MG63 (cell line): ENCODE data around the gene RNASET2. TPM values are rescaled to one million over a fixed set of nuclear protein-coding genes. Genes with fewer than 3 reads are reported as not detected.

Experiments
- DNase-seq: peaks from one replicate; pipeline ENCODE4 v3.0.0-alpha.2; 2020
- H3K27me3 ChIP-seq: fragments of 250-450 bp; sonication (Bioruptor Pico); 2 replicates; pipeline ENCODE4 v1.5.1; 2020; ENCODE audit warnings: mild to moderate bottlenecking, moderate library complexity
- H3K36me3 ChIP-seq: fragments of 250-450 bp; sonication (Bioruptor Pico); 2 replicates; pipeline ENCODE4 v1.5.1; 2020; ENCODE audit warnings: mild to moderate bottlenecking, moderate library complexity
- H3K4me3 ChIP-seq: fragments of 250-450 bp; sonication (Bioruptor Pico); 2 replicates; pipeline ENCODE4 v1.5.1; 2020; ENCODE audit warnings: mild to moderate bottlenecking, moderate library complexity
- H3K9me3 ChIP-seq: fragments of 250-450 bp; sonication (Bioruptor Pico); 2 replicates; pipeline ENCODE4 v1.5.1; 2020; ENCODE audit warnings: mild to moderate bottlenecking, moderate library complexity
- total RNA-seq: library from RNA; depleted of rRNA; stranded (reverse); fragments of >200 nt; shearing (Covaris generic); gene quantifications from 2 replicates; pipeline ENCODE4 v1.2.3, GENCODE V29; 2014; ENCODE audit warnings: low replicate concordance

RNASET2 gene
- total RNA-seq, 1 experiment from 2014 or later: 32.1 TPM

DNA sequence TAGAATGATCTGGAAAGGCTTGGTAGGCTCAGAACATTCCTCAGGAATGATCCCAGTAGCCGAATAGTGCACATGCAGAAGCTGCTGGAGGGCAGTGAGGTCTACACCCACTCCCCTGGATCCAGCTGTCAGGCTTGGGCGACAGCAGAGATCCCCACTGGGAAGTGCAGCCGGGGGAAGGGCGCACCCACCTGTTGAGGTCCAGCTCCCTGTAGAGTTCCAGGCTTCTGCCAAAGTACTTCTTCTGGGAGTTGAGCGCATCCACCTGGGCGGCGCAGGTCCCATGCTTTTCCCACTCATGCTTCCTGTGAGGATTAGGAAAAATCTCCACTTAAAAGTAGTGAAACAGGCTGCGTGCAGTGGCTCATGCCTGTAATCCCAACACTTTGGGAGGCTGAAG, 17.6 kb downstream of the RNASET2 start:
- no peak overlapping the region for H3K4me3 ChIP-seq
- H3K36me3 ChIP-seq: no peaks in the 10 kb centered on the region
- no peak for DNase-seq
- H3K27me3 ChIP-seq: no peaks in the 10 kb centered on the region
- no peaks in the 10 kb centered on the region for H3K9me3 ChIP-seq

GRCh38 chr6:166938150-166938549, 18.2 kb downstream of the RNASET2 start:
- H3K27me3 ChIP-seq: no peaks in the 10 kb centered on the region
- no peak overlapping the region for H3K4me3 ChIP-seq
- H3K9me3 ChIP-seq: no peaks in the 10 kb centered on the region
- no peak for DNase-seq
- no peaks in the 10 kb centered on the region for H3K36me3 ChIP-seq

- DNase-seq: no peak
- Histone ChIP-seq H3K9me3 (no peaks in the 10 kb centered on the region), H3K4me3 (no peak overlapping the region)
Measured at GRCh38 chr6:166937746-166938145, 18.6 kb downstream of the RNASET2 start.

GRCh38 chr6:166936079-166936787, 20.1 kb downstream of the RNASET2 start:
- H3K27me3 ChIP-seq: no peaks in the 10 kb centered on the region
- H3K36me3 ChIP-seq: no peaks in the 10 kb centered on the region
- H3K4me3 ChIP-seq: no peak overlapping the region
- DNase-seq: no peak
- H3K9me3 ChIP-seq: no peaks in the 10 kb centered on the region

More at GRCh38 chr6:166937746-166938145, 18.6 kb downstream of the RNASET2 start:
- Histone ChIP-seq H3K27me3 (no peaks in the 10 kb centered on the region), H3K36me3 (no peaks in the 10 kb centered on the region)

GRCh38 chr6:166935353-166935752, 21.0 kb downstream of the RNASET2 start:
- H3K36me3 ChIP-seq: no peaks in the 10 kb centered on the region
- H3K4me3 ChIP-seq: no peak overlapping the region
- DNase-seq: no peak
- H3K9me3 ChIP-seq: no peaks in the 10 kb centered on the region
- no peaks in the 10 kb centered on the region for H3K27me3 ChIP-seq

- no peak overlapping the region for H3K4me3 ChIP-seq
- no peak for DNase-seq
- H3K27me3 ChIP-seq: no peaks in the 10 kb centered on the region
- no peaks in the 10 kb centered on the region for H3K9me3 ChIP-seq
- no peaks in the 10 kb centered on the region for H3K36me3 ChIP-seq
Measured at GRCh38 chr6:166934174-166934573, 22.2 kb downstream of the RNASET2 start.

DNA sequence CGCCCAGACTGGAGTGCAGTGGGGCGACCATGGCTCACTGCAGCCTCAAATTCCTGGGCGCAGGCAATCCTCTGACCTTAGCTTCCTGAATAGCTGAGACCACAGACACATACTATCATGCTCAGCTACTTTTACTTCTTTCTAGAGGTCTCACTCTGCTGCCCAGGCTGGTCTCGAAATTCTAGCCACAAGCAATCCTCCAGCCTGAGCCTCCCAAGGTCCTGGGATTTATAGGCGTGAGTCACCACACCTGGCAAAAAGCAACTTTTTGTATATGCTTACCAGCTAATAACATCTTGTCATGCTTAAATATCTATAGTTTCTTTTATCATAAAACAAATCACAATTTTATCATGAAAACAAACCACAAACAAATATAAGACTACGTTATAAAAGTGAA, 23.0 kb downstream of the RNASET2 start:
- H3K4me3 ChIP-seq: no peak overlapping the region
- no peaks in the 10 kb centered on the region for H3K27me3 ChIP-seq
- H3K36me3 ChIP-seq: no peaks in the 10 kb centered on the region
- no peaks in the 10 kb centered on the region for H3K9me3 ChIP-seq
- DNase-seq: no peak

- Histone ChIP-seq H3K9me3 (no peaks in the 10 kb centered on the region), H3K4me3 (no peak overlapping the region), H3K27me3 (no peaks in the 10 kb centered on the region), H3K36me3 (no peaks in the 10 kb centered on the region)
- DNase-seq: no peak
Measured at GRCh38 chr6:166932616-166933015, 23.7 kb downstream of the RNASET2 start.

- no peaks in the 10 kb centered on the region for H3K27me3 ChIP-seq
- H3K36me3 ChIP-seq: no peaks in the 10 kb centered on the region
- no peaks in the 10 kb centered on the region for H3K9me3 ChIP-seq
- H3K4me3 ChIP-seq: no peak overlapping the region
- no peak for DNase-seq
Measured at GRCh38 chr6:166932116-166932515, 24.2 kb downstream of the RNASET2 start.

DNA sequence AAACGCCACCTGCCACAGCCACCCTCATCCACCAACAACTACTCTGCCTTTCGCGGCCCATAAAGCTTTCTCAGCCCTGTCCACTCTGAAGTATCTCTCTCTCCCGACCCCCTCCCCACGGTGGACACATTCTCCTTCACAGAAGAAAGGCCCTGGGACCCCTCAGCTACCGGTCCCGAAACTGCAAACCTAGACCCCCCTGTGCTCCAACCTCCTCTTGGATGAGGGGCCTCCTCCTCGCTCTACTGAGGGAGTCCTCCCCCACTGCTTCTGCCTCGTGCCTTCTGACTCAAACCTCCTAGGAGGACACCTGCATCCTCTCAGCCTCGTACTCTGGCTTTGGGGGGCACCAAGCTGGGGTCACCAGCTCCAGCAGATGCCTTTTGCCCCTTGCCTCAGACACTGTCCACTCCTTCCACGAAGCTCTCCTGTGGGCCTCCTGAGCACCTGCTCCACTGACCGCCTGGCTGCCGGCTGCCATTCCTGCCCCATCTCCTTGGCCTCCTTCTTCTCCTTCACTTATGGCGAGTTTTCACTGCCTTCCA, 24.9 kb downstream of the RNASET2 start:
- no peaks in the 10 kb centered on the region for H3K27me3 ChIP-seq
- H3K4me3 ChIP-seq: no peak overlapping the region
- no peaks in the 10 kb centered on the region for H3K9me3 ChIP-seq
- H3K36me3 ChIP-seq: no peaks in the 10 kb centered on the region
- DNase-seq: no peak

GRCh38 chr6:166930354-166930891, 25.9 kb downstream of the RNASET2 start:
- Histone ChIP-seq H3K9me3 (no peaks in the 10 kb centered on the region), H3K36me3 (no peaks in the 10 kb centered on the region), H3K4me3 (no peak overlapping the region), H3K27me3 (no peaks in the 10 kb centered on the region)
- no peak for DNase-seq

GRCh38 chr6:166929542-166930189, 26.7 kb downstream of the RNASET2 start:
- no peaks in the 10 kb centered on the region for H3K36me3 ChIP-seq
- no peaks in the 10 kb centered on the region for H3K9me3 ChIP-seq
- DNase-seq: no peak
- H3K27me3 ChIP-seq: no peaks in the 10 kb centered on the region
- no peak overlapping the region for H3K4me3 ChIP-seq

GRCh38 chr6:166928644-166929541, 27.5 kb downstream of the RNASET2 start:
- H3K9me3 ChIP-seq: no peaks in the 10 kb centered on the region
- H3K4me3 ChIP-seq: no peak overlapping the region
- DNase-seq: no peak
- no peaks in the 10 kb centered on the region for H3K27me3 ChIP-seq
- H3K36me3 ChIP-seq: no peaks in the 10 kb centered on the region

- Histone ChIP-seq H3K27me3 (no peaks in the 10 kb centered on the region), H3K36me3 (no peaks in the 10 kb centered on the region), H3K4me3 (no peak overlapping the region), H3K9me3 (no peaks in the 10 kb centered on the region)
- DNase-seq: no peak
Measured at GRCh38 chr6:166927935-166928643, 28.3 kb downstream of the RNASET2 start.

DNA sequence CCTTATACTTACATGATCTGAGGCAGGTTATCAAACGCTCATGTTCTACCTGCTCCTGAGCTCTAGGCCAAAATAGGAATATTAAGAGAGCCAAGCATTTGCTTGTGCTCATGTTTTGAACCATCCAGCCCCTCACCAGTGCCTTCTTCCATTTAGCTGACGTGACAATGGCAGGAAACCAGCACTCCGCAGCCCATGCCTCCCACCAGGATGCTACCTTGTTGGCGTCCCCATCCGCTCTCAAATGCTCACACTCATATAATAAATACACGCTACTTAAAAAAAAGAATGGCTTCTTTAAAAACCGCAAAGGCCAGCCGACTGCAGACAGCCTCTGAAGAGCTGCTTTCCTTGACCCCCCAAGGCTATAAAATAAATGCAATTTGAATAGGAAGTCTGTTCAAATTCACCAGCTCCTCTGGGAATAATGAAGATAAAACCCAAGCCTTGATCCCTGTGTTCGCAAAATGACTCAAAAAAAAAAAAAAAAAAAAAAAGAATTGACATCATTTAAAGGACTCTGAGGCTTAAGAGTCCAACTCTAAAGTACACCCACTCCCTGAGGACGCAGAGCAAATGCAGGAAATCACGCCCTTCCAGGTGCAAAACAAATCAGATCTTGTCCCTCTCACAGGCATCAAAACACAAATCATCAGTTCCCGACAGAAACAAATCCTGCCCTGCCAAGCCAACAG, 29.0 kb downstream of the RNASET2 start:
- no peaks in the 10 kb centered on the region for H3K27me3 ChIP-seq
- no peaks in the 10 kb centered on the region for H3K9me3 ChIP-seq
- H3K36me3 ChIP-seq: no peaks in the 10 kb centered on the region
- no peak for DNase-seq
- H3K4me3 ChIP-seq: no peak overlapping the region

- H3K27me3 ChIP-seq: no peaks in the 10 kb centered on the region
- H3K36me3 ChIP-seq: no peaks in the 10 kb centered on the region
- H3K9me3 ChIP-seq: no peaks in the 10 kb centered on the region
- no peak overlapping the region for H3K4me3 ChIP-seq
- no peak for DNase-seq
Measured at GRCh38 chr6:166926748-166927147, 29.6 kb downstream of the RNASET2 start.
